Activated CD8-positive, alpha-beta T cell treated with anti-CD3 and anti-CD28 coated beads, Interleukin-2, amount 10 ng/mL, durations not matched to agents 7 days and 5 days (primary cell): ENCODE results near the gene CDCP1. TPM values are rescaled to one million over a fixed set of nuclear protein-coding genes. Genes with fewer than 3 reads are reported as not detected.

Experiments
- ATAC-seq: fragments of 150-1000 bp; cut with Tn5 transposase; one replicate; pipeline ENCODE4 v1.10.0; 2021; ENCODE audit warnings: moderate library complexity
- CTCF ChIA-PET: fragments of 350-600 bp; sonication (Branson Sonifier 250); formaldehyde crosslinking; loops from one replicate; lab custom pipeline; 2021; ENCODE audit warnings: antibody characterized with exemption; lab: Charles Lee
- POLR2A ChIA-PET: fragments of 350-600 bp; sonication (Branson Sonifier 250); formaldehyde crosslinking; loops from one replicate; lab custom pipeline; 2021; ENCODE audit warnings: antibody characterized with exemption; lab: Charles Lee
- DNase-seq: peaks from one replicate; pipeline ENCODE4 v3.0.0-alpha.2; 2020
- H3K27ac Mint-ChIP-seq: one replicate; pipeline ENCODE4 v1.8.0; 2021; ENCODE audit warnings: mild to moderate bottlenecking, mixed read lengths
- H3K27me3 Mint-ChIP-seq: one replicate; pipeline ENCODE4 v1.8.0; 2021; ENCODE audit warnings: low read depth, mixed read lengths
- H3K36me3 Mint-ChIP-seq: one replicate; pipeline ENCODE4 v1.8.0; 2021; ENCODE audit warnings: low read depth, mixed read lengths
- H3K4me1 Mint-ChIP-seq: one replicate; pipeline ENCODE4 v1.8.0; 2021; ENCODE audit warnings: low read depth, mixed read lengths
- H3K4me3 Mint-ChIP-seq: one replicate; pipeline ENCODE4 v1.8.0; 2021; ENCODE audit warnings: mild to moderate bottlenecking, mixed read lengths
- H3K9me3 Mint-ChIP-seq: one replicate; pipeline ENCODE4 v1.8.0; 2022; ENCODE audit warnings: mixed read lengths; ENCODE audit not compliant: insufficient read depth
- total RNA-seq, 2 experiments: library from RNA; stranded (reverse); gene quantifications; one replicate each; pipeline ENCODE4 v1.2.3, GENCODE V29; 2021

CDCP1 gene
- total RNA-seq, 2 experiments from 2014 or later, result 16.4 to 17.7 TPM

DNA sequence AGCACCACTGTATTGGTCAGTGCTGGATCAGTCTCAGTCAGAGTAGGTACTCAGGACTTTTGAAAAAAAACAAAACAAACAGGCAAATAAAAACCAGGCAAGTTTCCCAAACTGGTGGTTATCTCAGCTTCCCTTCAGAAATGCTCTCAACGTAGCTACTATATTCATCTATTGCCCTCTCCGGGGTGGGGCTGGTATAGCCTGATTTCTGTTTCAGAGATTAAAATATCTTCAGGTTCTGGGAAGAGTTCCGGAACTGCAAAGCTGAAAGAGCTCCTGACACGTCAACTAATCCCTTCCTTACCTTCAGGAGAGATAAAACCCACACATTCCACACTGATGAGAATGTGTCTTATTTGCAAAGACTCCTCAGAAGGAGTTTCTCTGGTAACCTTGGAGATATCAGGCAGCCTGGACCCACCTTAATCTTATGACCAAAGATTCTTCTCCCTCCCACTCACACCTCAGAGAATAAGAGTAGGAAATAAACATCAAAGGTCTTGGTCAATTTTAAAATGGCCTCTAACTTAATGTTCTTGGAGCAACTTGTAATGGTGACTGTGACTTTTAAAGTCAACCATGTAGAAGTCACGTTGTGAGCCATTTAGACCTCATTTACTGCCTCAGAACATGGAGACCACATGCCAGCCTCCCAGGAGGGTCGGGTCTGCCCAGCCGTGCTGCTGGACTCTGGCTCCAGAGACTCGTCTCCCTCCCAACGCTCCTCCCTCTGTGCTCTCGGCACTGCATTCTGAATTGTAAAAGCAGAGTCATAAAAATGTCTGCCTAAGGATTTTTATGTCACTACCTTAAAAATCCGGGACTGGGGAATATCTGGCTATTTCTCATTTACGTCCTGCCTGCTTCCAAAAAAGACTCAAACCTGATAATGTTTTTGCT, 53.8 kb downstream of the CDCP1 start:
- Mint-ChIP-seq H3K27me3 (peaks cover 11% of the 10 kb centered on the region), H3K27ac (no peak overlapping the region), H3K4me1 (peaks cover 8% of the 10 kb centered on the region), H3K9me3 (no peaks in the 10 kb centered on the region), H3K36me3 (peaks cover 72% of the 10 kb centered on the region), H3K4me3 (no peak overlapping the region)
- DNase-seq (no peak), ATAC-seq (no peak)
- ChIA-PET CTCF (interaction anchor here (1.7 kb wide), 1 partner anchor 118 kb away, joined by 8 read pairs; no protein-coding TSS in a partner anchor), POLR2A (no interaction called here)

DNA sequence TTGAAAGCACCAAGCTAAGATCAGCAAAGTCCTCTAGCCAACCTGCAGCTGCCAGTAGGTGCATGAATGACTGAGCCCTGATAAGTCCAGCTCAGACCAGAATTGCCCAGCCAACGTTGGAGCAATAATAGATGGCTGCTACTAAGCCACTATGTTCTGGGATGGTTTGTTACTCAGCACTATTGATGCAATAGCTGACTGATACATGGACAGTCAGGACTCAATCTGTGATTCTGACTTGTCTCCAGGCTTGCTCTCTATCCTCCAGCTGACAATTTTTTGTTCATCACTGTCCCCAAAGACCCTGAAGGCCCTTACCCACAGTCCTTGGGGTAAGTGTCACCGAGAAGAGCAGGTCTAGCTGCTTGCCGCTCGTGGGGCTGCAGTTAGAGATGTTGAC, 55.3 kb downstream of the CDCP1 start:
- no peaks in the 10 kb centered on the region for H3K9me3 Mint-ChIP-seq
- ChIA-PET CTCF (interaction anchor here (1.7 kb wide), 1 partner anchor 120 kb away, joined by 8 read pairs; no protein-coding TSS in a partner anchor), POLR2A (no interaction called here)
- ATAC-seq (no peak), DNase-seq (no peak)
- peaks cover 11% of the 10 kb centered on the region for H3K4me1 Mint-ChIP-seq
- peaks cover 9% of the 10 kb centered on the region for H3K27me3 Mint-ChIP-seq
- no peak overlapping the region for H3K4me3 Mint-ChIP-seq
- peaks cover 80% of the 10 kb centered on the region for H3K36me3 Mint-ChIP-seq
- H3K27ac Mint-ChIP-seq, result no peak overlapping the region

DNA sequence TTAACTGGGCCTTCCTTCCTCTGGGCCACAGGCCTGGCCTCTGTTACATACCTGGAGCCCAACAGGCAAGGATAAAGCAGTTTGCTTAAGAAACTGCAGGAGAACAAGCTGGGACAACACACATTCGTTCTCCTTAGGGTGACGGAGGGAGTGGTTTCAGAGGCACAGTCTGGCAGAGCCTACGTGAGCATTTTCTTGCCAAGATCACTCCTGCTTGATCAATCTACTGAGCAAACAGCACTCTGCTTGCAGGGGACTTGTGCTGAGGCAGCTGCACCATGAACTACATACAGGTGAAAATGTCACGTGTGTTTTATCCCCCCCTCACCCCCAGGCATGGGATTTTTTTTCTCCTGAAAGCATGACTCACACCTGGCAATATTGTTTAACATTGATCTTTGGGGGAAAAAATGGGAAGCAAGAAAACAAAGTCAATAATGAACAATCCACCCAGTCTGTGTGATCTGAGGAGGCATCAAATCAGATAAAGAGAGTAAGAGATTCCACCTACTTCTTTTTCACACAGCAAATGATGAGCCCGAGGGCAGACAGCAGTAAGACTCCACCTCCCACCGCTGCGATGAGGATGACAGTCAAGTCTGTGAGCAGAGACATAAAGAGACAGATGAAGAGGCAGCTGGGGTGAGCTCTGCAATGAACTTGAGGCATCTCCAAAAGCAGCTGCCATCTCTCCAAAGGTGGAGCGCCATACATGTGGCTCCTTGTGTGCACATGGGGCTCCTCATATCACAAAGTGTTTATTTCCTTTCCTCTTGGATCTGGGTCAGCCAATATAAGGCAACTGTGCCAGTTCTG, 57.4 kb downstream of the CDCP1 start:
- ChIA-PET CTCF (interaction anchor here (1.0 to 1.2 kb wide), 2 partner anchors 122 to 422 kb away, joined by 3 read pairs; no protein-coding TSS in a partner anchor), POLR2A (no interaction called here)
- peaks cover 8% of the 10 kb centered on the region for H3K27me3 Mint-ChIP-seq
- peaks cover 82% of the 10 kb centered on the region for H3K36me3 Mint-ChIP-seq
- DNase-seq, result no peak
- H3K27ac Mint-ChIP-seq, result no peak overlapping the region
- H3K4me1 Mint-ChIP-seq, result peaks cover 3% of the 10 kb centered on the region
- no peak overlapping the region for H3K4me3 Mint-ChIP-seq
- H3K9me3 Mint-ChIP-seq, result no peaks in the 10 kb centered on the region
- no peak for ATAC-seq

DNA sequence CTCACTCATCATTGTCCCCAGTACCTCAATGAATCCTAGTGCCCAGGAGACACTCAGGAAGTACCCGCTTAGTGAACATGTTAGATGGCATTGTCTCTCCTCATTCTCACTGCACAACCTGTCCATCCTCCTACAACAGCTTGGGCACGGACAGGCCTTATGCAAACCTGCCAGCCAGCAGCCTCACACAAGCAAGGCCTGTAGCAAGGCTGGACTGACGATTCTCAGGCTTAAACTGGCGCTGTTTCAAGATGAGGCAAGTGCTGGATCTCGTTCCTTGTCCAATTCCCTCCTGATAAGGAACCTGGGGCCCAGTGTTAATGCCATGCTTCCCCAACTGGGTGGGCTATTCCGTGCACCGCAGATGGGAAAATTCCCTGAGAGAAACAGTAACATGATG, 59.0 kb downstream of the CDCP1 start:
- H3K4me3 Mint-ChIP-seq, result no peak overlapping the region
- H3K4me1 Mint-ChIP-seq, result peaks cover 3% of the 10 kb centered on the region
- H3K9me3 Mint-ChIP-seq, result no peaks in the 10 kb centered on the region
- H3K36me3 Mint-ChIP-seq, result peaks cover 69% of the 10 kb centered on the region
- ChIA-PET POLR2A (no interaction called here), CTCF (interaction anchor here (0.9 to 1.2 kb wide), 4 partner anchors 15 to 123 kb away, joined by 3 to 7 read pairs (median 3); no protein-coding TSS in a partner anchor)
- no peak for ATAC-seq
- peaks cover 7% of the 10 kb centered on the region for H3K27me3 Mint-ChIP-seq
- DNase-seq, result no peak
- H3K27ac Mint-ChIP-seq, result no peak overlapping the region

DNA sequence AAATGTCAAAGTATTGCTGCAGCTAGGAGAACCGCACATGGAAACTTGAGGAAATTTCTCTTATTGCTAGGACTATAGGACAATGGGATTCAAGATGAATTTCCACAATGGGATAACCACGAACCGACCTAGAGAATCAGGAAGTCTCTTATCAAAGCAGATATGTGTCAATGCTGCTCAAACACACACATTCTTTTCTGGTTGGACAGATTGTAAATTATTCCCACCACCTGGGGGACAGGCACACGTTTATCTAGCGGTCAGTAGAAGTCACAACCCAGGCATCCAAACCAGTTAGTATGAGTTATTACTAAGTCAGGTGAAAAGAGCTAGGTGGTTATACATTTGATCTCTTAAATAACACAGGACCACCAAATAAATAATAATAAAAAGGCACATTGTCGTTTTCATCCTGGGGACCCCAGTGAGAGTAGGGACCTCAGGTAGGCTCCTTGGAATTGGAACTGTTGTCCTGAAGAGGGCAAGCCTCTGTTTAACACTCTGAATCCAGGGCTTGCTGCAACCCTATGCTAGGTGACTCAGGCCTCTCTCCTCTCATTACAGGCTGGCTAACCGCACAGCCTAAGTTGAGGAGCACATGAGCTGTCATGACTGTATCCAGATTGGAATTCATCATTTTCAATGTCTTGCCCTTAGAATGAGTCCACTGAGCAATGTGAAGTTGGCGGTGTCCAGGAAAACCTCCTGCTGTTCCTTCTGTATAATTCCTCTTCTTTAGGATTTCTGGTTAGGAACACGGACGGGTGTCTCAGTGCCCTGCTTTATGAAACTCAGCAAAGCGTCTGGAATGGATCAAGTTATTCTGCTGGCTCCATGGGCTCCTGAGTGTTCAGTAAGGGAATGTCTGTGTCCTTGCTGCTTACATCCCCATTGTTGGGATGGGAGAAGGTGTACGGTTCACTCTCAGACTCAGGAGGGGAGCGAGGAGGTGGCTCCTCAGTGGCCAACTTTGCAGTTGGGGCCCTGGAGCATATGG, 61.1 kb downstream of the CDCP1 start:
- peaks cover 1% of the 10 kb centered on the region for H3K9me3 Mint-ChIP-seq
- ATAC-seq, result no peak
- H3K36me3 Mint-ChIP-seq, result peaks cover 61% of the 10 kb centered on the region
- peaks cover 10% of the 10 kb centered on the region for H3K27me3 Mint-ChIP-seq
- H3K27ac Mint-ChIP-seq, result no peak overlapping the region
- CTCF ChIA-PET, result interaction anchor here (1.2 kb wide), 1 partner anchor 575 kb away, joined by 3 read pairs; no protein-coding TSS in a partner anchor
- POLR2A ChIA-PET, result no interaction called here
- DNase-seq, result no peak
- no peak overlapping the region for H3K4me3 Mint-ChIP-seq
- peaks cover 3% of the 10 kb centered on the region for H3K4me1 Mint-ChIP-seq

GRCh38 chr3:45084361-45084760, 61.8 kb downstream of the CDCP1 start:
- ATAC-seq (no peak), DNase-seq (no peak)
- peaks cover 4% of the 10 kb centered on the region for H3K9me3 Mint-ChIP-seq
- no peak overlapping the region for H3K4me3 Mint-ChIP-seq
- POLR2A ChIA-PET, result no interaction called here
- H3K36me3 Mint-ChIP-seq, result peaks cover 58% of the 10 kb centered on the region
- CTCF ChIA-PET, result interaction anchor here (1.0 to 1.2 kb wide), 2 partner anchors 126 to 575 kb away, joined by 3 read pairs; no protein-coding TSS in a partner anchor
- peaks cover 3% of the 10 kb centered on the region for H3K4me1 Mint-ChIP-seq
- H3K27ac Mint-ChIP-seq, result no peak overlapping the region
- peaks cover 14% of the 10 kb centered on the region for H3K27me3 Mint-ChIP-seq

DNA sequence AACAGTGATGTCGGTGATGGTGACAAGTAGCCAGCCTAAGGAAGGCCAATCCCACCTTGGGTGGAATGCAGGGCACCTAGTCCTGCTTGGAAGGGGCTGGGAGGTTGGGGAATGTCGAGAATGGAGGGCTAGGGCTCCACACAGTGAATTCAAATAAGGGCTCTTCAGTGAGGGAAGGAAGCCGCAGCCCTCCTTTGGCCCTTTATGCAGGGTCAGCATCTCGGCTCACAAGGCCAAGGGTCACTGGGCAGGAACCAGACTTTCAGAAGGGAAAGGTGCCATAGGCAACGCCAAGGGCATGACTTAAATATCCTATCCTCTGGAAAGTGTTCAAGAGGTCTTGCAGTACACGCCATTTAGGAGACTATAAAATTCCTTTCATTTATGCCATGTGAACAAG, 63.2 kb downstream of the CDCP1 start:
- peaks cover 7% of the 10 kb centered on the region for H3K4me1 Mint-ChIP-seq
- no peak overlapping the region for H3K4me3 Mint-ChIP-seq
- H3K36me3 Mint-ChIP-seq, result peaks cover 48% of the 10 kb centered on the region
- peaks cover 14% of the 10 kb centered on the region for H3K27me3 Mint-ChIP-seq
- ATAC-seq, result no peak
- ChIA-PET POLR2A (no interaction called here), CTCF (interaction anchor here (1.4 kb wide), 1 partner anchor 28 kb away, joined by 4 read pairs; no protein-coding TSS in a partner anchor)
- H3K9me3 Mint-ChIP-seq, result peaks cover 4% of the 10 kb centered on the region
- no peak overlapping the region for H3K27ac Mint-ChIP-seq
- DNase-seq, result no peak

- CTCF ChIA-PET, result interaction anchor here (1.4 kb wide), 1 partner anchor 27 kb away, joined by 4 read pairs; no protein-coding TSS in a partner anchor
- H3K27me3 Mint-ChIP-seq, result peaks cover 14% of the 10 kb centered on the region
- peaks cover 4% of the 10 kb centered on the region for H3K9me3 Mint-ChIP-seq
- no peak overlapping the region for H3K4me3 Mint-ChIP-seq
- DNase-seq, result no peak
- POLR2A ChIA-PET, result no interaction called here
- ATAC-seq, result no peak
- peaks cover 42% of the 10 kb centered on the region for H3K36me3 Mint-ChIP-seq
- H3K27ac Mint-ChIP-seq, result no peak overlapping the region
- H3K4me1 Mint-ChIP-seq, result peaks cover 7% of the 10 kb centered on the region
These were observed 64.0 kb downstream of the CDCP1 start for GRCh38 chr3:45082142-45082538.

DNA sequence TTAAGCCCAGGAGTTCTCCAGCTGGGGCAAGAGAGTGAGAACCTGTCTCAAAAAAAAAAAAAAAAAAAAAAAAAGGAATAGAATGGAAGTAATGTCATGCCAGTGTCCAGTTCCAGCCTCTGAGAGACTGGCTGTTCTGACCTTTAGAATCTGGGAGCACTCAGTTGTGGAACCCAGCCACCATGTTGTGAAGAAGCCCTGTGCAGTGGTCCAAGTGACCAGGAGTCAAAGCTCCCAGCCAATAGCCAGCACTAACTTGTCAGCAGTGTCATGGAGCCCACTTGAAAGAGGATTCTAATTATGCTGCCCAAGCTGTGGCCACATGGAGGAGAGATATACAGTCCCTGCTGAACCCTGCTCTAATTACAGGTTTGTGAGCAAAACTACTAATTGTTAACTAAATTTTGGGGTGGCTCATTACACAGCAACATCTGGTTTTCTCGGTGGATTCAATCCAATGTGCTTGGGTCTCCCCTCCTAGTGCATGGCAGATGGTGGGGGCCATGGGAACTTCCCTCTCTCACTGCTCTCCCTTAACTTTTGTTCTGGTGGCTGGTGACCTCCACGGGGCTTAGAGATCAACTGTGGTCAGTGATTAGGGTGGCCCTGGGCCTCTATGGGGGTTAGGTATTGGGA, 64.6 kb downstream of the CDCP1 start:
- Mint-ChIP-seq H3K36me3 (peaks cover 37% of the 10 kb centered on the region), H3K9me3 (peaks cover 4% of the 10 kb centered on the region), H3K27me3 (peaks cover 16% of the 10 kb centered on the region), H3K27ac (no peak overlapping the region), H3K4me1 (peaks cover 7% of the 10 kb centered on the region), H3K4me3 (no peak overlapping the region)
- ATAC-seq, result no peak
- no peak for DNase-seq
- CTCF ChIA-PET, result interaction anchor here (1.4 kb wide), 1 partner anchor 26 kb away, joined by 4 read pairs; no protein-coding TSS in a partner anchor
- POLR2A ChIA-PET, result no interaction called here

DNA sequence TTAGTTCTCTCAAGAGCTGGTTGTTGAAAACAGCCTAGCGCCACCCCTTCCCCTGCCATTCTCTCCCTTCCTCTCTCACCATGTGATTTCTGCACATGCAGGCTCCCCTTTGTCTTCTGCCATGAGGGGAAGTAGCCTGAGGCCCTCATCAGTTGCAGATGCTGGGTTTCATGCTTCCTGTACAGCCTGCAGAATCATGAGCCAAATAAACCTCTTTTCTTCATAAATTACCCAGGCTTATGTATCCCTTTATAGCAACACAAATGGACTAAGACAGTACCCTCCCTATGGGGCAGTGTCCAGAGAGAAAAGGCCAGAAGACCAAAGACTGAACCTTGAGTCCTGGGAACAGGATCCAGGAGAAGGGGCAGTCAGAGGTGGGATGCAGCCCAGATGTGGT, 65.4 kb downstream of the CDCP1 start:
- peaks cover 4% of the 10 kb centered on the region for H3K9me3 Mint-ChIP-seq
- CTCF ChIA-PET, result no interaction called here
- peaks cover 30% of the 10 kb centered on the region for H3K36me3 Mint-ChIP-seq

More for the DNA sequence above, 65.4 kb downstream of the CDCP1 start:
- Mint-ChIP-seq H3K4me3 (no peak overlapping the region), H3K27ac (no peak overlapping the region), H3K27me3 (peaks cover 20% of the 10 kb centered on the region), H3K4me1 (peaks cover 3% of the 10 kb centered on the region)
- ATAC-seq (no peak), DNase-seq (no peak)
- POLR2A ChIA-PET, result no interaction called here
